Nucleus accumbens (tissue), 56 donors: Measurements from ENCODE around the gene CTBP2.

Source experiments
- DNase-seq, 56 donors: peaks; one replicate each; lab custom pipeline; 2025; lab: John Stamatoyannopoulos, UW

CTBP2 gene

DNA sequence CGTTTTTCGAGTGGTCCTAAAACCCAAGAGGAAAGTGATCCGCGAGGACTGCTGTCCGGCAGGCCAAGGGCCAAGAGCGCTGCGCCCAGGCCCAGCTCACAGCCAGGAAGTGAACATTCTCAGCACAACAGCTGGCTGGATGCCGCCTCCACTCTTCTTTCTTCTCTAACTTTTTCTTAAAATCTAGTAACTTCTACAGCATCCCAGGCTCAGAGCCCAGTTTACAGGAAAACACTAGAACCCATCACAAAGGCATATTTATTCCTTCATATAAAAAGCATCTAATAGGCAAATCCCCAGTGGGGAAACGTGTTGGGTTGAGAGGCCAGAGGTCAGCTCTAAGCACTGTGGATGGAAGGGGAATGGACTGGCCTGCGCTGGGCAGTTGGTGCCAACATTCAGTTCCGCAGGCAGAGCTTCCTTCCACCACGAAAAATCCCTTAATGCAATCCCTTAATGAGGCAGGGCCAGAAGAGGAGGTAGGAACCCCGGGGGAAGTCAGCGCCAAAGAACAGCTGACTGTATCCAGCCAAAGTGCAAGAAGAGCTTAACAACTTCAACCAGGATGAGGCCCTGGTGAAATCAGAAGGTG lies 143.7 kb downstream of the CTBP2 start:
- peak in 29 of 56 donors; percentile 22 to 70 (median 52) for DNase-seq

- DNase-seq: peak in 41 of 56 donors; percentile 11 to 78 (median 50)
Observed at GRCh38 chr10:125016123-125016522, 144.2 kb downstream of the CTBP2 start.

GRCh38 chr10:125015356-125015944 lies 144.9 kb downstream of the CTBP2 start:
- DNase-seq: peak in 16 of 56 donors; percentile 17 to 64 (median 42)

DNA sequence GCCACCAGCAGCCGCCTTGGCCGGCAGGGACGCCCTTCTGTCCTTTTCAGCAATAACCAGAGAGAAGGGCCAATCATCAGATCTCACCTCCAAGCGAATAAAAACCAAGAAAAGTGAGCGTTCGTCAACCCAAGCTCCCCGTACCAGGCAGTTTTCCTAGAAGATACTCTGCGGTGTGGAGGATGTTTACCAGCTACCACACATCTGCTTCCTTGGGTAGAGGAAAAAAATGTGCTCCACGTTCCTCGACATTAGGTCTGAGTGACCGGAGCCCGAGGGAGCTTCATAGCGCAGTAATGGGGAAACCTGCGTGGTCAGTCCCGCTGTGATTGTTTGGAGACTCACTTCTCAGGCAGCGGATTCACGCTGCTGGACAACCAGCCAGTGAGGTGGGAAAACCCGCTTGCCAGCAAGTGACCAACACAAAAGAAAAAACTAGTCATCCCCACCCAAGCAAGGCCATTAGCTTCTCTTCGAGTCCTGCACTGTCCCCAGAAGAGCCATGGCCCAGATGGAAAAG lies 145.5 kb downstream of the CTBP2 start:
- no peak for DNase-seq

- DNase-seq: peak in 2 of 56 donors; percentile 25 to 32
Observed at GRCh38 chr10:125014086-125014830, 146.1 kb downstream of the CTBP2 start.

DNA sequence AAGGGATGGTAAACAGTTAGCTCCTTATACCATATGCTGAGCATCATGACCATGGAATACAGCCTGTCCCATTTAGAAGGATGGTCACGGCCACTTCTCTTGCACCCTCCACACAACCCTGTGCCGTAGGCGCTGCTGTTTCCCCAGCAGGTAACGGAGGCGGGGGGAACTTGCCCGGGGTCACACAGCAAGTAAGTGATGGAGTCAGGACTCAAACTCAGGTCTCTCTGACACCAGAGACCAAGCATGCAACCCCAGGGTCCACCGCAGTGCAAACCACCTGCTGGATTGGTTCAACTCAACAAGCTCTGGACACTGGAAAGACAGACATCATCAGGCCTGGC lies 146.9 kb downstream of the CTBP2 start:
- DNase-seq: no peak

DNA sequence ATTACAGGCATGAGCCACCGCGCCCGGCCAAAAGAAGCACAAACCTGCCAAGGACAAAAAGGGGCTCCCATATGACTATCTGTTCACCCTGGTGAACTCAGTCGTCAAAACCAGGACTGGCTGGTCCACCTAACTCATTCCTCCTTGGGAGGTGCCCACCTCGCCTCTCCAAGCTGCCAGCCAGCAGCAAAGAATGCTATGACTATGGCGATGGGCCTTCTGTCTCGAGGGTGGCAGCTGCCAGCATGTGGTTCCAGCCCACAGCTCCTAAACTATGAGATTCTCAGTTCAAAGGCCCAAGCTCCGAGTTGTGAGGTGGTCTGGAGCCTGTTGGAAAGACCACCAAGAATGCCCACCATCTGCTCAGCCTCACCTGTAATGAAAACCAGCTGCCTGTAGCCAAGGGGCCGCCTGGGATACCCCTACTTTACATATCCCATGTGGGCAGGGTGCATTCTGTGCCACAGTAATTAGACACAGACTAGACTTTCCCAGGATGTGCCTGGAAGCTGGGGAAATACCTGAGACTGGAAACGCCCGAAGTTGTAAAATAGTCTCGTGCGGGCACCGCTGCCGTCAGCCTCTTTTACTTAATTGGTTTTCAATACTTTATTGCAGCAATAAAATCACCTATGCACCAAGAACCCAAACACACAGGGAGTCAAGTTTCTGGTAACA lies 147.4 kb downstream of the CTBP2 start:
- DNase-seq: no peak

DNA sequence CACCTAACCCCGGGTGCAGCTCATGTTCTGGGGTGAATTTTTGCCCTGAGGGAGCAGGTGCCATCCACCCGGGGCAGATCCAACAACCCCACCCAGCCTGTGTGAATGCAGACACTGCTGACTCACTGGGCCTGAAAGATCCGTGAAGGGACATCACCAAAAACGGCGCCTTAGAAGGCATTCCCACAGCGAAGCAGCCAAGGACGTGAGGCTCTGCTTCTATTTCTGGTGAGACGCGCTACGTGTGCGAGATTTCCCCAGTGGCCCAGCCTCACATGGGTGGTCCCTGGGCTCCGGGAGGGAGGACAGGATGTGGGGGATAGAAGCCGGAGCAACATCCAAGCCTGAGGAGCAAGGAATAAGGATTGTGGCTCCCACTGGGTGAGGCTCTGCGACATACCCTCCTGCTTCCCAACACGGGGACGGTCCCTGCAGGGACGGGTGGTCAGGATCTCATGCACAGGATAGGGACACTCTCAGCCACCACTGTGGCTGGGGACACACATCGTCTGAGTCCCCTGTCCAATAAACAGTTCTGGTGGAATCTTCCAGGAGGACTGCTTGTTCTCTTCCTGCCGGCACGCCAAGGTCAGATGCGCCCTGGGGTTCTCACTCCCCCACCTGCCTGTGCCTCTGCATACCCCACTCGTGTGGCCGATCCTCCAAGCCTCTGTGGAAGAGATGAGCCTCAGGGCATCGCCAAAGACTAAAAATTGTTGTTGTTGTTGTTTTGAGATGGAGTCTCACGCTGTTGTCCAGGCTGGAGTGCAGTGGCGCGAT lies 148.2 kb downstream of the CTBP2 start:
- DNase-seq: no peak

DNA sequence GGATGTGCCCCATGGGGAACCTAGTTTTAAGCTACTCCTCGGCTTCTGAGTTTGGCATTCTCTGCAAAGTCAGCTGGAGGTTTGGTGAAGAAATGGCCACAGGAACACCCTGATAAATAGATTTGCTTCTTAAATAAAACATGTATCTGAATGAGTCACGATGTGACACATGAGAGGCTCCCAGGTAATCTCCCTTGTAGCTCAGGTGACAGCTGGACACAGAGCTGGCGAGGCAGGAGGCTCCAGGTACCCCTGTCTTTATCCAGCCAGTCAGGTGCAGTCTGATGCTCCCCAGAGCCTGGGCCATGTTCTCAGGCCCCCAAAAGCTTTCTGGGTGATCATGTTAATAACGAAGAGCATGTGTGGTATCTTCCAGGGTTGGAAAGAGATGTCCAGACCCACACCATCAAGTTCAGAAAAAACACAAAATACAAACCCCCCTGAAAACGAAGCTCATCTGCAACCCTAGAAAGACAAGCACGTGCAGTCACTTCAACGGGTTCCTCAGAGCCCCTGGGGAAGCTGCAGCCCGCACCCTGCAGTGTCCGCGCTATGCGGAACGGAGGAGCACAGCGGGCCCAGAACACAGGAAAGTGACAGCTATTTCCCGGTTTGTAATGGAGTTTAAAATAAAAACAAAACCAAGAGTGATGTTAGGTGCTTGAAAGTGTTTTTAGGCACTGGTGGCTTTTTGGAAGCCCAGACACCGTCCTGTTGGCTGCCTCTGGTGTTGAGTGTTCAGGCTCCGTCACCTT lies 149.0 kb downstream of the CTBP2 start:
- DNase-seq: no peak

DNA sequence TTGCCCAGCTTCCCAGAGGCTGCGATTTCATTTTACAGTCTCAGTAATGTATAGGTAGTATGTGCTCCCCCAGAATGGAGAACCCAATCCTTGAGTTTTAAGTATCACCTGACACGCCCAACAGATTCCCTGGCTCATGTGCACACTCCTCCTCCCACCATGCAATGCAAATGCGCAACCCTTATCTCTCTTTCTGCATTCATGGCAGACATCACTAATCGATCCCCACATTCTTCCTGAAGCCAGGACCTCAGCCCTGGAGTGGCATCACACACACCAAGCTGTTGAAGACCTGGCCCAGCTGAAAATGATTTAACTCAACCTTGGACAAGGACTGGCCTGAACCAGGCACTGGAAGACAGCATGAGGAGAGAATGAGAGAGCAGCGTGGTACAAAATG lies 150.0 kb downstream of the CTBP2 start:
- DNase-seq: no peak

- DNase-seq: peak in 4 of 56 donors; percentile 30 to 47 (median 32)
Observed at GRCh38 chr10:125009661-125010161, 150.7 kb downstream of the CTBP2 start.

- DNase-seq: no peak
Observed at GRCh38 chr10:125008689-125009638, 151.4 kb downstream of the CTBP2 start.

DNA sequence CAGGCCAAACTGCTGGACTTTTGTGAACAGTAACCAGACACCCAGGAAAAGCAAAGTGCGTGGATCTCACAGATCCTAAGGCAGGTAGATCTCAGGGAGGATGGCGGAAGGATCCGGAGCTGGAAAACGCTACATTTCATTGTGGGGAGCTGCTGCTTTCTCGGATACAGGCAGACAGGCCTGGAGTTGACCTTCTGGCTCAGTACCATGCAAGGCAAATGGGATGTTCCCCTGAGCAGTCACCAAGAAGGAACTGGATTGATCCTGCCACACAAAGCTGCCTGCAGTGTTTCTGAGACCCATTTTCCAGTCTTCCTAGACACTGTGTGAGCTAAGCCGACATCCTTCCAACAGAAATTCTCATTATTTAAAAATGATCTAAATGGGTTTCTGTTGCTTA lies 152.9 kb downstream of the CTBP2 start:
- DNase-seq: peak in 1 of 56 donors; percentile 64

- peak in 20 of 56 donors; percentile 26 to 73 (median 42) for DNase-seq
Observed at GRCh38 chr10:125006921-125007426, 153.4 kb downstream of the CTBP2 start.

DNA sequence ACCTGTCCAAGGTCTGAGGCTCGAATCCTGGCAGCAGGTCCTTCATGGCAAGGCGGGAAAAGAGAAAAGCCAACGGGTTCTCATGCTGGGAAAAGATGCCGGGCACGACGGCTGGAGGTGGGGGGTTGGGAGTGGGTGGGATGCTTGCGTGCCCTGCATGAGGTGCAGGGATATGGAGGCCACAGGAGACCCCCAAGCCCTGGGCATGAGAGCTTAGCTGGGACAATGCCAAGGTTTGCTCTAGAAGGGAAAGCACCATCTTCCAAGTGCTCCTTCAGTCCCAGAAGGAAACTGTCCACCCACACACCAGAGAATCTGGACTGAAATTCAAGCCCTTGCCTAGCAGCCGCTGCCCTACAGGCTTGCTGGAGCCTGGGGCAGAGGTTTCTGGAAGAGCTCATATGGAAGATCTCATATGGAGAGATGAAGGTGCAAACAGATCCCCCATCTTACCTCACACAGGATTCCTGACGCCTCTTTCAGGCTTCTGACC lies 154.1 kb downstream of the CTBP2 start:
- no peak for DNase-seq

GRCh38 chr10:125005312-125006187 lies 154.8 kb downstream of the CTBP2 start:
- peak in 1 of 56 donors; percentile 26 for DNase-seq
